HG03558 (cell line): Measurements from ENCODE around the gene HIVEP2.

Experiments used
- ATAC-seq: cut with Tn5 transposase; IDR thresholded peaks from one replicate; pipeline ENCODE4 v1.9.1; 2021; ENCODE audit warnings: moderate number of reproducible peaks; ENCODE audit not compliant: unreplicated experiment; ENCODE audit errors: extremely low read depth

Gene HIVEP2

DNA sequence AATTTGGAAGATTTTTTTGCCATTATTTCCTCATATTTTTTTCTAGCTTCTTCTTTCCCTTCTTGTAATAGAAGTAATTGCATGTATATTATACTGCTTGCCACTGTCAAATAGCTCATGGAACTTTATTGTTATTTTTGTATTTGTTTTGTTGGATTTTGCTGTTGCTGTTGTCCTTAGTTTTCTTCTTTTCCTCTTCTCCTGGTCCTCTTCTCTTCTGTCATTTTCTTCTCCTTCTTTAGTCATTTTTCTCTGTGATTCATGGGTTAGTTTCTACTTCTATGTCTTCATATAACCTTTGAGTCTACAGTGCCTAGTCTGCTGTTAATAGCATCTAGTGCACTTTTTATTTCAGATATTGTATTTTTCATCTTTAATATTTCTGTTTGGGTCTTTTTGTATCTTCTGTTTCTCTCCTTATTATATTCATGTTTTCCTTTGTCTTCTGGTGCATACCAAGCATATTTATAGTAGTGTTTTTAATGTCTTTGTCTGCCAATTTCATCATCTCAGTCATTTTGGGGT, 226.2 kb downstream of the HIVEP2 start:
- no peak for ATAC-seq

- ATAC-seq: no peak
Observed at GRCh38 chr6:142716097-142716496, 228.9 kb downstream of the HIVEP2 start.

GRCh38 chr6:142714951-142715785, 229.8 kb downstream of the HIVEP2 start:
- no peak for ATAC-seq

- ATAC-seq: no peak
Observed at GRCh38 chr6:142713959-142714358, 231.0 kb downstream of the HIVEP2 start.

- ATAC-seq: no peak
Observed at GRCh38 chr6:142712231-142712630, 232.7 kb downstream of the HIVEP2 start.

- no peak for ATAC-seq
Observed at GRCh38 chr6:142708651-142709050, 236.3 kb downstream of the HIVEP2 start.

- no peak for ATAC-seq
Observed at GRCh38 chr6:142707255-142707654, 237.7 kb downstream of the HIVEP2 start.

DNA sequence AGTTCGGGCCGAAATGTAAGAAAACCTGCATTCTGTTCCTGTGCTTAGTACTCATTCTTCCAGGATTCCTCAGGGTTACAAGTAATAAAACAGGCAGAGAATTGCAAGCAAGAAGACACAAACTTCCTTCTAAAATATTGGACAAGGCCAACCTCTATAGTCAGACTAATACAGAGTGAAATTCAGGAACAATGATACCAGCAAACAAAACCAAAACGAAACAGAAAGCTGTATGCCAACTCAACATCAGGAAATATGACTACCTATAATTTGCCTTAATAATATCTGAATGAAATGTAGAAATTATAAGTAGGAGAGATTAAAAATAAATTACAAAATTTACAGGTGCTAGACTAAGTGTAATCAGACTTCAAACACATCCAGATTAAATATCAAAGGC, 238.8 kb downstream of the HIVEP2 start:
- no peak for ATAC-seq

DNA sequence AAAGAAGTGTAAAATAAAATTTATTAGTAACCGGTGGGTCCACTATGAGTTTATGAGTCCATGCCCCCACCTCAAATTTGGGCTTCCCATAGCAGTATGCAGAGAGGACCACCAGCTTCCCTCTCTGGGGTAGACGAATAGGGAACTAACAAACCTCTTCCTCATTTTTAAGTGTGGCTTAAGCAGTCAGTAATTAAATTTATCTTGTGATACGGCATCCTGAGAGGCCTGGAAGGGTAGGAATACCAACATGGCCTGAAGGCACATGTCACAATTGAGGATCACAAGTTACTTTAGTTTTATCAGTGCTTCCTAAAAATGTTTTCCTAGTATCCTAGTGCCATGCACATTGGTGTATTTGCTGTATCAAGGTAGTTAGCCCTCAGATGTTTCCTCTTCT, 239.9 kb downstream of the HIVEP2 start:
- no peak for ATAC-seq

DNA sequence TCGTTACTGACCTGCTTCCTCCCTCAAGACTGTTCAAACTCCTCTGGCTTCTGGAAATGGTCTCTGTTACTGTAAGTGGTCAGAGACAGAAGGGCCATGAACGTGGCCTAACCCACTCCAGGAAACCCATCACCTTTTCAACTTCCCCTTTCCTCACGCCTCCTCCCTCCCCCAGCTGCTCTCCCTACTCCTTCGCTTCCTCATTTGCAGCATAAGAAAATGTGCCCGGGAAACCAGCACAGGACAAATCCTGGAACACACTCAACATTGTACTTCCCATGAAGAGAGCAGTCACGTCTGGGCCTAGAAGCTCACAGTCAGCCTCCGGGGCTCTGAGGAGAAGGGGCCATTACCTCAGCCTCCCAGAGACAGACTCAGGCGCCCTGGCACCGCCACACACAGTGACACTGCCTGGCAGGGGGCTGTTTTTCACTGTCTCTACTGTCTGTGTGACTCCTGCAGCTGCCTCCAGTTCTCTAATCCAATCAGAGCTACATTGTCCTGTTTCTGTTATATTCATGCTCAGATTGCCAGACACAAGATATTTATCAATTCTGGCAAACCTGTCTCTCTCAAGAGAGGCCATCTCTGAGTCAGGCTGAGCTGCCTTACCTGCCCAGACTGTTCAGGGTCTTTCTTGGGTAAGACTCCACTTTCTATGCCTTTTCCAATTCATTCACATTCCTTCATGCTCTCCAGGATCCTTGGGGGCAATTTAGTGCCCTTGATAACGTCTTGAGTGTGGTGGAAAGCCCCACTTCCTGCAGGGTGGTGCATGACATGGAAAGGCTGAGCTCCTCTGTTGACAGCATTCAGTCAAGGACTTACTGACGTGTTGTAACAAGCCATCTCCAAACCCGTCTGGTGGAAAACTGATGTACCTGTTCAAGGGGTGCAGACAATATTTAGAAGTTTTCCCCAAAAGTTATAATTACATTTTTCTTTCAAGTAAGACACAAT, 242.2 kb downstream of the HIVEP2 start:
- ATAC-seq: no peak
